ENCODE results near the gene IFT88.

Gene IFT88

DNA sequence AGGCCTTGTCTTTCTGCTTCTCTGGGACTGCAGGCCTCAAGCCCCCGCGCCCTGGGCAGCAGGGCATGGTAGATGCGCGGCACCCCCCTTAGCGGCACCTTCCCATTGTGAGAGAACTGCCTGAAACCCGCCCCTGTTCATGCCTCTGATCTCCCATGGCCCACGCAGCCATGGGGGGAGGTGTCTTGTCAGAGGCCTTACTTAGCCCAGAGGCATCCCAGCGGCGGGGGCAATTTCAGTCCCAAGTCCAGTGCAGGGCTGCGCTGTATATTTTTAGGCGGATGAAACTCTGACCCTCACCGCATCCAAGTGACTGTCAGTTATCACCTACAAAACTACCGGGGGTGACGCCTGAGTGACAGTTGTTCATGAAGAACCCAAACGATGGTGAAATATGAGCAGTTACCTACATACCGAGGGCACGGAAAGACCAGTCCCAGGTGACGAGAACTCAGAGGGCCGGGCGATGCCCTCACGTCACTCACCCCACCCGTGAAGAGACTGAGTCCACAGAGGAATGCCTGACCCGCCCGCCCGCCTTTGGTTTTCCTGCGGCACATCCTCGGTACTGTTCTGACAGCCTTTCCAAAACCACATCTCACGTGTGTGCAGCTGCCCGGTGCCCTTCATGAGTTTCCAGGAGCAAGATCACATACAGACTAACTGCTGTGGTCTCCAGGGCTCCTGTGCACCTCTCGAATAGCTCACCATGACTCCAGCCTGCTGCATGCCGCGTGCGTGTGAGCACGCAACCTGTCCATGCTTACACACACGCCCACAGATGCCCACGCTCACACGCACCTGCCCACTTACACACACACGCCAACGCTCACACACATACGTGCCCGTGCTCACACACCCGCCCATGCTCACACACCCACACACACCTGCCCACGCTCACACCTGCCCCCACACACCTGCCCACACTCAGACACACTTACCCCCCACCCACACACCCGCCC, 150.9 kb downstream of the IFT88 start:
- no peak for DNase-seq

DNA sequence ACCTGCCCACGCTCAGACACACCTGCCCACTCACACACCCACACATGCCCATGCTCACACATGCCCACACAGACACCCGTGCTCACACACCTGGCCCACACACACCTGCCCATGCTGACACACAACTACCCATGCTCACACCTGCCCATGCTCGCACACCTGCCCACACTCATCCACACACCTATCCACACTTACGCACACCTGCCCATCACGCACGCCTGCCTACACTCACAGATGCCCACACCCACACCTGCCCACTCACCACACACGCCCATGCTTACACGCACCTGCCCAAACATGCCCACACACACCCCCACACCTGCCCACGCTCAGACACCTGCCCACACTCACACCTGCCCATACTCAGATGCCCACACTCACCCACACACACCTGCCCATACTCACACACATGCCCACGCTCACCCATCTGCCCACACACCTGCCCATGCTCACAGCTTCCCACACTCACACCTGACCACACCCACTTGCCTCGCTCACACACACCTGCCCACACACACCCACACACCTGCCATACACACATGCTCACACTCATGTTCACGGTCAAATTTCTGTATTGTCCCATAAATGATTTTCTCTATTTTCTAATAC, 152.1 kb downstream of the IFT88 start:
- DNase-seq: no peak

DNA sequence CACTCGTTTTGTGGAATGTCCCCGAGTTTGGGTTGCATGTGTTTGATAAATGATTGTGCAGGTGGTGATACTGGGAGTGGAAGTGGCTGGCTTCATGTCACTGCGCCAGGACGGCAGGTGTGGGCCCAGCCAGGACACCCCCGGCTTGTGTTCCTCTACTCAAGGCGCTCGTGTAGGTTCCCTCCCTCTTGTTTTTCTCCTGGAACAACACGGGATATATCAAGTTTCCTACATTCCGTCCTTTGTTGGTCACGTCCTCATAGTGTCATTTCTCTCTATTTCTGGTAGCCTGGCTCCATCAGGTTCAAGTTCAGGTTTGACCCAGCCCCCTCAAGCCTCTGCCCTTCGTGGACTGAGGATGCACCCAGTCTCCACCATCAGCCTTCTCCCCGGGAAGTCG, 152.8 kb downstream of the IFT88 start:
- DNase-seq: no peak

DNA sequence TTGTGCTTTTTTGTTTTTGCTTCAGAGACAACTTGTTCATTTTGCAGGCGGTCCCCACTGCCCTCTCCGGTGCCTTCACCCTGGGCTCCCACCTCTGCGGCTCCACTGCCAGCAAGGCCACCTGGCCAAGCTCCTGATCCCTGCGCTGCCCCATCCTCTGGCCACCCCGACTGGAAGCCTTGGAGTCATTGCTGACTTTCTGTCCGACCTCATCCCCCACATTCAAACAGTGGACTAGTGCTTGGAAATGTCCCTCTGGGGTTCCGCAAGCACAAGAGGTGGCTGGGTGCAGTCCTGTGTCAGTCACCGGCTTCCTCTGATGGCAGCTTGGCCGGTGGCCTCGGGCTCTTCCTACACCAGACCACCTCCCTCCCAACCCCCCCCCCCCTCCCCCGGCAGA, 153.5 kb downstream of the IFT88 start:
- DNase-seq: no peak

DNA sequence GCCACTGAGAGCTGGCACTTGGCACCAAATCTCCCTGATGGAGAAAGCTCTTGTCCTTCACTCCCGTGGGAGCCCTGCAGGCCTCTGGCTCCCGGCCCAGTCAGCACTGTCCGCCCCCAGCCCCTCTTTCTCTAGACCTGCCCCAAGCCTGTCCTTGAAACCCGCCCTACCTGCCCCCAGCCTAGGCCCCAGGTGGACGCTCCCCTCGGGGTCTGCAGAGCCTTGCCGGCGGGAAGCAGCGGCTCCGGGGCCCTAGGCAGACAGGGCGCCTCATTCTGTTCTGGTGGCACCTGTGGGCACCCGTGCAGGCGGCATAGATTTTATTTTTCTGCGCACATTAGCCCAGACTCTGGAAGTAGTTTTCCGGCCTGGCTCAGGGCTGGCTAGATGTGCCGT, 154.1 kb downstream of the IFT88 start:
- no peak for DNase-seq

DNA sequence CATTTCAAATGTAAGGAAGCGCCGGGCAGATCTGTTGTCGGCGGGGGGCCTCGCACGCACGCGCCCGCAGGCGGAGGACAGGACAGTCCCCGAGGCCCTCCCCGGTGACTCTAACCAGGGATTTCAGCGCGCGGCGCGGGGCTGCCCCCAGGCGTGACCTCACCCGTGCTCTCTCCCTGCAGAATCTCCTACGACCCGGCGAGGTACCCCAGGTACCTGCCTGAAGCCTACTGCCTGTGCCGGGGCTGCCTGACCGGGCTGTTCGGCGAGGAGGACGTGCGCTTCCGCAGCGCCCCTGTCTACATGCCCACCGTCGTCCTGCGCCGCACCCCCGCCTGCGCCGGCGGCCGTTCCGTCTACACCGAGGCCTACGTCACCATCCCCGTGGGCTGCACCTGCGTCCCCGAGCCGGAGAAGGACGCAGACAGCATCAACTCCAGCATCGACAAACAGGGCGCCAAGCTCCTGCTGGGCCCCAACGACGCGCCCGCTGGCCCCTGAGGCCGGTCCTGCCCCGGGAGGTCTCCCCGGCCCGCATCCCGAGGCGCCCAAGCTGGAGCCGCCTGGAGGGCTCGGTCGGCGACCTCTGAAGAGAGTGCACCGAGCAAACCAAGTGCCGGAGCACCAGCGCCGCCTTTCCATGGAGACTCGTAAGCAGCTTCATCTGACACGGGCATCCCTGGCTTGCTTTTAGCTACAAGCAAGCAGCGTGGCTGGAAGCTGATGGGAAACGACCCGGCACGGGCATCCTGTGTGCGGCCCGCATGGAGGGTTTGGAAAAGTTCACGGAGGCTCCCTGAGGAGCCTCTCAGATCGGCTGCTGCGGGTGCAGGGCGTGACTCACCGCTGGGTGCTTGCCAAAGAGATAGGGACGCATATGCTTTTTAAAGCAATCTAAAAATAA, 154.7 kb downstream of the IFT88 start:
- DNase-seq: no peak

DNA sequence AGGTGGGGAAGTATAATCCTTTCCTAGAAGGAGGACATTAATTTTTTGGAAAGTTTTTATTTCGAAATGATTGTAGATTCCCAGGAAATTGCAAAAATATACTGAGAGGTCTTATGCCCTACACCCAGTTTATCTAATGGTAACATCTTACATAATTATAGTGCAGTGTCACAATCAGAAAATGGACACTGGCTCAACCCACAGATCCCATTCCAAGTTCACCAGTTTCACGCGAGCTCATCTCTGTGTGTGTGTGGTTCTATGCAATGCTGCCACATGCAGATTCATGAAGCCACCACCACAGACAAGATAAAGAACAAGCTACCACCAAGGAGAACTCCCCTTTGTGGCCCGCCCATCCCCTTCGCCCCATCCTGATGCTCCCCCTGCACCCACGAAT, 160.9 kb downstream of the IFT88 start:
- no peak for DNase-seq

DNA sequence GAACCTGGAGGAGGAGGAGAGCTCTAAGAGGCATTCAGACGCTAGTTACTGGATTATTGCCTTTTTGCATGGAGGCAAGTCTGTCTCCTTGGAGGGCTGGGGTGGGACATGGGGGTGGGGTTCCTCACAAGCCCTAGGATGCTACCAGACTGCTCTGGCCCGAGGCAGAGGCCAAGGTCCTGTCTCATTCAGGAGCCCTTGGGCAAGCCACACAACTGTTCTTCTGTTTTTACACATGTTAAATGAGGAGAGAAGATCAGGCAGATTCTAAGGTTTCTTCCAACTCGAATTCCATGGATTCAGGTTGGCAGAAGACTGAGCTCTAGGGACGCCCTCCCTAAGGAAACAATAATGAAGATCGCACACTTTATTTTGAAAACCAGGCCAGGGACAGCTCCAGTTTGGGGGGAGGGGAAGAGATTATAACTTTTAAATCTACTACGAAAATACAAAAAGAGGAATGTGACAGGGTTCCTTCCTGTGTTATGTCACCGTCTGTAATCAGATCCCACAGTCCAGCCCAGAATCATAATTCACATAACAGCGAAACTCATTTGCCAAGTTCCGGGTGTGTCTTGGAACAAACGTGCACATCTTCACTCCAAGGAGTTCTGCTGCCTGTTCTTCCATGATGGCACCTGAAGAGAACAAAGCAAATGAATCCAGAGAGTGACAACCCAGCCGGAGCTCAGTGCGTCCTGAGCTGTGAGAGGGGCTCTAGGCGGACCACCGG, 161.8 kb downstream of the IFT88 start:
- no peak for DNase-seq

DNA sequence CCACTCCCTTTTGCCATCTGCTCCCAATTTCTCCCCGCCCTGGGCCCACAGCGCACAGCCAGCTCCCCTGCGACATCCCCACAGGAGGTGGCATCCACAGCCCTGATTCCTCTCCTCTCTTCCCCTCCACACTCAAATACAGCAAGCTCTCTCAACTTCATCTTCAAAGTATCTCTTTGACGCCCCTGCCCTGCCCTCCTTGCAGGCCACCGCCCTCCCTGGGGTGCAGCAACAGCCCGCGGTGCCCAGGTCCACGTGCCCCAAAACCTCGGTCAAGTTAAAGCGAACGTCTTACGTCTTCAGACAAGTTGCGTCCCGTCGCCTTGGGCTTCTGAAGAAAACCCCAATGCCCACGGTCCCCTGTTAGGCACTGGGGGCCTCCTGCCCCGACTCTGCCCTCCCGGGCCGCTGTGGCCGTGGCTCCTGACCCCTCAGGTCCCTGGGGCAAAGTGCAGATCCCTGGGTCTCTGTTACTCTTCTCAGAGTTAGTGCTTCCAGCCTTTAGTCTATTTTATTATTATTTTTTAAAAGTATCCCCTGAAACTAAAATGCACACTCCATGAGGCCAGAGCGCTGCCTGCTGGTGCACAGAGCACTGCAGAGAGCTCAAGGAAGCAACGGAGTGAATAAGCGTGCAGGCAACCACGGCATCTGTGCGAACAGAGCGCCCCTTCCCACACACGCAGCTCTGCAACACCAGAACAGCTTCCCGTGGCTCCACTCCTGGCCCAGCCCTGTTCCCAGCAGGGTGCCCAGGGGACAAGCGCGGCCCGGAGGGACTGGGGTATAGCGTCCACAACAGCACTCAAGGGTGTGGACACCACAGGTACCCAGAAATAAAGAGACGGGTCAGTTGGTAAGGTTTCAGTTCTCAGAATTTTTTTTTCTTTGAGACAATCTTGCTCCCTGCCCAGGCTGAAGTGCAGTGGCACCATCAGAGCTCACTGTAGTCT, 163.0 kb downstream of the IFT88 start:
- DNase-seq: no peak

DNA sequence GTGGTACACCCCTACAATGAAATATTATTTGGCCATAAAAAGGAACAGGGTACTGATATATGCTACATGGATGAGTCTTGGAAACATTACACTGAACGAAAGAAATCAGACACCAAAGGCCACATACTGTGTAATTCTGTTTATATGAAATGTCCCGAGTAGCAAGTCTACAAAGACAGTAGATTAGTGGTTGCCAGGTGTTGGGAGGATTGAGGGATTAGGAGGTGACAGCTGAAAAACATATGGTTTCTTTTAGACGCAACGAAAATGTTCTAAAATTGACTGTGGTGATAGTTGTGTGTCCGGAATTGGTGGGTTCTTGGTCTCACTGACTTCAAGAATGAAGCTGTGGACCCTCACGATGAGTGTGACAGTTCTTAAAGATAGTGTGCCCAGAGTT, 171.7 kb downstream of the IFT88 start:
- no peak for DNase-seq

DNA sequence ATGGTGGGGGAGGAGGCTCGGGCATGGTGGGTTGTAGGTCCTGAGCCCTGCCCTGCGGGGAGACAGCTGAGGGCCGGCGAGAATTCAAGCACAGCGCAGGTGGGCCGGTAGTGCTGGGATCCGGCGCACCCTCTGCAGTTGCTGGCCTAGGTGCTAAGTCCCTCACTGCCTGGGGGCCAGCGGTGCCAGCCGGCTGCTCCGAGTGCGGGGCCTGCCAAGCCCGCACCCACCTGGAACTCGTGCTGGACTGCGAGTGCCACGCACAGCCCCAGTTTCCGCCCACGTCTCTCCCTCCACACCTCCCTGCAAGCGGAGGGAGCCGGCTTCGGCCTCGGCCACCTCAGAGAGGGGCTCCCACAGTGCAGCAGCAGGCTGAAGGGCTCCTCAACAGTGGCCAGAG, 173.1 kb downstream of the IFT88 start:
- no peak for DNase-seq

All from GDM1 (cell line).